Upper lobe of left lung (tissue), 6 donors: ENCODE results near the gene FYN. TPM values are rescaled to one million over a fixed set of nuclear protein-coding genes. Genes with fewer than 3 reads are reported as not detected.

Source experiments
- ATAC-seq, 2 donors: fragments of 200-7000 bp; cut with Tn5 transposase; one replicate each; pipeline ENCODE4 v1.9.1; 2022; ENCODE audit warnings: mild to moderate bottlenecking in 2 of 2, moderate library complexity in 2 of 2; ENCODE audit not compliant: low FRiP score in 2 of 2
- DNase-seq, 2 donors: peaks; one replicate each; pipeline ENCODE4 v3.0.0-alpha.2; 2019 to 2020
- H3K27ac ChIP-seq, 4 donors: fragments of 200-600 bp; sonication (generic); one replicate each; pipeline ENCODE4 v1.5.1; 2016 to 2019
- H3K27me3 ChIP-seq, 4 donors: fragments of 200-600 bp; sonication (generic); one replicate each; pipeline ENCODE4 v1.5.1; 2017 to 2019
- H3K36me3 ChIP-seq, 4 donors: fragments of 200-600 bp; sonication (generic); one replicate each; pipeline ENCODE4 v1.5.1; 2016 to 2019
- H3K4me1 ChIP-seq, 4 donors: fragments of 200-600 bp; sonication (generic); one replicate each; pipeline ENCODE4 v1.5.1; 2018 to 2019
- H3K4me3 ChIP-seq, 4 donors: fragments of 200-600 bp; sonication (generic); one replicate each; pipeline ENCODE4 v1.5.1; 2017 to 2019; ENCODE audit warnings: mild to moderate bottlenecking in 2 of 4, moderate library complexity in 1 of 4
- H3K9me3 ChIP-seq, 4 donors: fragments of 200-600 bp; sonication (generic); one replicate each; pipeline ENCODE4 v1.5.1; 2018 to 2019
- CTCF ChIP-seq, 6 experiments: fragments of 450-650 bp in 4 of 6; fragments of 200-600 bp in 2 of 6; sonication (generic) in 2 of 6; IDR thresholded peaks; one replicate each; pipeline ENCODE4 v1.5.1; 2016 to 2019; ENCODE audit warnings: antibody characterized with exemption in 6 of 6
- EP300 ChIP-seq, 4 donors: sonication (generic); formaldehyde crosslinking; IDR thresholded peaks; one replicate each; pipeline ENCODE4 v1.5.1; 2017; ENCODE audit warnings: antibody characterized with exemption in 4 of 4, control low read depth in 2 of 4
- POLR2A ChIP-seq, 4 donors: fragments of 450-650 bp; IDR thresholded peaks; one replicate each; pipeline ENCODE4 v1.5.1; 2016 to 2017; ENCODE audit warnings: antibody characterized with exemption in 4 of 4, mild to moderate bottlenecking in 2 of 4
- POLR2AphosphoS5 ChIP-seq, 2 donors: sonication (generic); formaldehyde crosslinking; IDR thresholded peaks; one replicate each; pipeline ENCODE4 v1.5.1; 2017; ENCODE audit warnings: antibody characterized with exemption in 2 of 2
- WGBS, 2 donors: methylation state at CpG; one replicate each; pipeline ENCODE4 v1.1.5; 2017 to 2018; 5-methylcytosine and 5-hydroxymethylcytosine counted together
- total RNA-seq, 6 donors: library from RNA; depleted of rRNA in 4 of 6; stranded (reverse); fragments of >200 nt in 4 of 6; gene quantifications; one replicate each; pipeline versions ENCODE4 v1.1.0 to v1.2.1, GENCODE V29; 2016 to 2021
- donor health status: DM: no; HTN: no; CAD: no; lungs with moderate emphysema.
- donor health status: DM: no; HTN: yes; CAD: no; lungs with severe emphysema.

The FYN gene
- total RNA-seq, 6 donors from 2014 or later, result 69.1 to 181 (median 113) TPM

- H3K36me3 ChIP-seq, result peaks cover 3 to 79% (median 16%) of the 10 kb centered on the region in 4 donors
- TF ChIP-seq CTCF (IDR thresholded peaks at IDR 0.05) (no peak), EP300 (IDR thresholded peaks at IDR 0.05) (no peak), POLR2AphosphoS5 (IDR thresholded peaks at IDR 0.05) (no peak), POLR2A (IDR thresholded peaks at IDR 0.05) (no peak)
- ATAC-seq (peak in 1 of 2 donors; percentile 37), DNase-seq (no peak)
- WGBS, 2 donors, result 93% methylated on average over 18 of the region's 18 CpGs
- no peak overlapping the region for H3K27ac ChIP-seq
- H3K27me3 ChIP-seq, result no peaks in the 10 kb centered on the region
- H3K4me1 ChIP-seq, result no peaks in the 10 kb centered on the region
- no peak overlapping the region for H3K4me3 ChIP-seq
- no peaks in the 10 kb centered on the region for H3K9me3 ChIP-seq
These were observed 173.0 kb downstream of the FYN start for GRCh38 chr6:111700135-111700690.

GRCh38 chr6:111699123-111699522, 174.1 kb downstream of the FYN start:
- H3K9me3 ChIP-seq, result no peaks in the 10 kb centered on the region
- H3K4me3 ChIP-seq, result no peak overlapping the region
- peaks cover 3 to 79% (median 18%) of the 10 kb centered on the region in 4 donors for H3K36me3 ChIP-seq
- H3K4me1 ChIP-seq, result no peaks in the 10 kb centered on the region
- ATAC-seq (no peak), DNase-seq (no peak)
- H3K27me3 ChIP-seq, result no peaks in the 10 kb centered on the region
- H3K27ac ChIP-seq, result no peak overlapping the region
- TF ChIP-seq POLR2A (IDR thresholded peaks at IDR 0.05) (no peak), CTCF (IDR thresholded peaks at IDR 0.05) (no peak), EP300 (IDR thresholded peaks at IDR 0.05) (no peak), POLR2AphosphoS5 (IDR thresholded peaks at IDR 0.05) (no peak)
- WGBS, 2 donors, result 79 to 86% methylated on average over 6 of the region's 6 CpGs

- Histone ChIP-seq H3K9me3 (no peaks in the 10 kb centered on the region), H3K4me3 (no peak overlapping the region), H3K27ac (no peak overlapping the region), H3K27me3 (no peaks in the 10 kb centered on the region), H3K4me1 (peaks cover 0 to 4% (median 0%) of the 10 kb centered on the region in 4 donors), H3K36me3 (peaks cover 0 to 77% (median 27%) of the 10 kb centered on the region in 4 donors)
- no peak for TF ChIP-seq EP300 (IDR thresholded peaks at IDR 0.05)
- no peak for TF ChIP-seq POLR2A (IDR thresholded peaks at IDR 0.05)
- TF ChIP-seq POLR2AphosphoS5 (IDR thresholded peaks at IDR 0.05), result no peak
- no peak for TF ChIP-seq CTCF (IDR thresholded peaks at IDR 0.05)
- DNase-seq, result no peak
- ATAC-seq, result no peak
These were observed 176.4 kb downstream of the FYN start for GRCh38 chr6:111696814-111697213.

- Histone ChIP-seq H3K36me3 (peaks cover 0 to 83% (median 21%) of the 10 kb centered on the region in 4 donors), H3K27me3 (no peaks in the 10 kb centered on the region), H3K4me1 (peaks cover 0 to 4% (median 0%) of the 10 kb centered on the region in 4 donors), H3K9me3 (no peaks in the 10 kb centered on the region), H3K4me3 (no peak overlapping the region), H3K27ac (peak overlapping the region in 1 of 4 donors; percentile 23)
- WGBS, 2 donors, result 78 to 82% methylated on average over 17 of the region's 17 CpGs
- ATAC-seq (no peak), DNase-seq (peak in 1 of 2 donors; percentile 36)
- no peak for TF ChIP-seq POLR2A (IDR thresholded peaks at IDR 0.05)
- TF ChIP-seq CTCF (IDR thresholded peaks at IDR 0.05), result no peak
- no peak for TF ChIP-seq EP300 (IDR thresholded peaks at IDR 0.05)
- TF ChIP-seq POLR2AphosphoS5 (IDR thresholded peaks at IDR 0.05), result no peak
These were observed 180.7 kb downstream of the FYN start for GRCh38 chr6:111692327-111693164.
